Panc1 (cell line): ENCODE measurements around the gene PKD1. TPM values are rescaled to one million over a fixed set of nuclear protein-coding genes. Genes with fewer than 3 reads are reported as not detected.

Experiments
- ATAC-seq: fragments of 200-7000 bp; cut with Tn5 transposase; 2 replicates; pipeline ENCODE4 v1.9.1; 2020; ENCODE audit warnings: mild to moderate bottlenecking, moderate library complexity
- BruUV-seq: library from RNA; stranded (reverse); fragments of 400-500 nt; replicated peaks from 2 replicates; lab custom pipeline; 2021; lab: Mats Ljungman, UMichigan
- CTCF ChIA-PET: fragments of 300-600 bp; sonication (Branson Sonifier 250); formaldehyde crosslinking; loops from one replicate; lab custom pipeline; 2022; ENCODE audit warnings: antibody characterized with exemption; lab: Charles Lee
- POLR2A ChIA-PET: fragments of 300-600 bp; sonication (Branson Sonifier 250); formaldehyde crosslinking; loops from one replicate; lab custom pipeline; 2022; ENCODE audit warnings: antibody characterized with exemption; lab: Charles Lee
- DNase-seq: peaks from one replicate; pipeline ENCODE4 v3.0.0-alpha.2; 2010; ENCODE audit warnings: low read depth, low spot score
- H3K27ac ChIP-seq: 2 replicates; pipeline ENCODE4 v1.5.1; 2011; ENCODE audit warnings: mild to moderate bottlenecking, low read length, inconsistent platforms
- H3K27me3 ChIP-seq: fragments of 200-500 bp; sonication (Bioruptor generic); 2 replicates; pipeline ENCODE4 v1.6.0; 2014; ENCODE audit warnings: low read length, inconsistent platforms; ENCODE audit not compliant: control insufficient read depth, insufficient read depth
- H3K36me3 ChIP-seq: fragments of 200-500 bp; sonication (Bioruptor generic); 2 replicates; pipeline ENCODE4 v1.5.1; 2014; ENCODE audit warnings: inconsistent platforms, mild to moderate bottlenecking, low read length, moderate library complexity; ENCODE audit not compliant: control insufficient read depth, insufficient read depth
- H3K4me1 ChIP-seq: 2 replicates; pipeline ENCODE4 v1.5.1; 2011; ENCODE audit warnings: inconsistent platforms, mild to moderate bottlenecking, low read length, moderate library complexity; ENCODE audit not compliant: control insufficient read depth, insufficient read depth
- H3K4me3 ChIP-seq, 2 experiments: 2 replicates each; pipeline ENCODE4 v1.5.1; 2011 to 2012; ENCODE audit warnings: low read depth in 2 of 2, low read length in 2 of 2, mild to moderate bottlenecking in 2 of 2, inconsistent platforms in 1 of 2, moderate library complexity in 1 of 2
- H3K9me3 ChIP-seq: fragments of 200-500 bp; sonication (Bioruptor generic); 2 replicates; pipeline ENCODE4 v1.5.1; 2014; ENCODE audit warnings: low read depth, mild to moderate bottlenecking, inconsistent platforms, low read length, moderate library complexity; ENCODE audit not compliant: control insufficient read depth, insufficient read depth
- CTCF ChIP-seq: fragments of 450-650 bp; IDR thresholded peaks from 2 replicates; pipeline ENCODE4 v1.5.1; 2017; ENCODE audit warnings: mild to moderate bottlenecking
- POLR2AphosphoS5 ChIP-seq: IDR thresholded peaks from 2 replicates; pipeline ENCODE4 v1.6.1; 2012; ENCODE audit warnings: mild to moderate bottlenecking, low read depth, low read length, moderate library complexity
- REST ChIP-seq, 2 experiments: IDR thresholded peaks; 2 replicates each; pipeline ENCODE4 v1.6.1; 2011 to 2012; ENCODE audit warnings: low read depth in 2 of 2, control low read depth in 1 of 2, low read length in 1 of 2, mild to moderate bottlenecking in 1 of 2, moderate library complexity in 1 of 2; ENCODE audit not compliant: insufficient read depth in 1 of 2
- SIN3A ChIP-seq: IDR thresholded peaks from 2 replicates; pipeline ENCODE4 v1.6.1; 2012; ENCODE audit warnings: low read depth, mild to moderate bottlenecking, low read length, moderate library complexity, borderline replicate concordance; ENCODE audit not compliant: insufficient read depth
- TCF7L2 ChIP-seq: IDR thresholded peaks from 2 replicates; pipeline ENCODE4 v1.6.1; 2011; ENCODE audit warnings: mild to moderate bottlenecking, low read depth, low read length, inconsistent platforms
- in situ Hi-C: cut with HindIII; loops from 2 replicates; pipeline ENCODE4 v1.10.0; 2016; ENCODE audit warnings: low sequenced_read_pairs, low pct_unique_long_range_greater_than_20kb
- intact Hi-C: fragments of 100-400 bp; cut with micrococcal nuclease; formaldehyde crosslinking; loops from one replicate; pipeline ENCODE4 v1.10.0; 2022; ENCODE audit not compliant: unreplicated experiment
- total RNA-seq: library from RNA; stranded (reverse); gene quantifications from one replicate; pipeline ENCODE4 v1.2.1, GENCODE V29; 2021; ENCODE audit not compliant: unreplicated experiment

PKD1 gene
- total RNA-seq, 1 experiment from 2014 or later = 279 TPM

DNA sequence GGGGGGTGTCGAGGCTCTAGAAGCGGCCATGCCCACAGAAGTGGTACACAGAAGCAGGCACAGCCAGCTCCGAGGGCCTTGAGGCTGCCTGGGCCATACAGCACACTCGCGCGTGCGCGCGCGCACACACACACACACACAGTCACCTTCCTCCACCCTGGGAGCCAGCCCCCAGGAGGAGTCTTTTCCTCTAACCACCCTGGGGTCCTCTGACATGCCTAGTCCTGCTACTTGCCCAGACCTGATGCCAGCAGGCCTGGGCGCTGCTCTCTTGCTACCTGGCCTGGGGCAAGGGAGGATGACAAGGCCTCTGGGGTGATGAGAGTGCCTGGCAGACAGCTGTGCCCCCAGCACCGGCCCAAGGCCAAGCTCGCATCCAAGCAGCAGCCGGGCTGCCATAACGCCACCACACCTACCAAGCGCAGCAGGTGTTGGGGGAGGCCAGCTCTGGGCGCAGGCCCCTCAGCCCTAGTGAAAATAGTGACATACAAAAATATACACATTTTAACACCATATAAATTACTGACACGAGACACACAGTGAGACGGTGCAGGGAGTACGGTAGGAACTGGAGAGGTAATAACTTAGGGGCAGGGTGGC, 46.8 kb downstream of the PKD1 start:
- ATAC-seq (no peak), DNase-seq (no peak)
- no peak overlapping the region for H3K27ac ChIP-seq
- intact Hi-C loops = no loop called here
- no peak overlapping the region for H3K4me3 ChIP-seq
- in situ Hi-C loops = no loop called here
- no peaks in the 10 kb centered on the region for H3K27me3 ChIP-seq
- BruUV-seq = TSS peak; percentile 81
- no peaks in the 10 kb centered on the region for H3K9me3 ChIP-seq
- 0 out of 2 replicates have a peak, but pooled peaks cover 14% of the 10 kb centered on the region for H3K4me1 ChIP-seq
- TF ChIP-seq POLR2AphosphoS5 = no peak
- TF ChIP-seq CTCF = no peak
- no peak for TF ChIP-seq SIN3A
- TF ChIP-seq TCF7L2 = no peak
- TF ChIP-seq REST (IDR thresholded peaks at IDR 0.05; ENCODE audit: insufficient read depth in 1 of 2, low read depth in 2 of 2, low read length in 1 of 2) = no peak
- no peaks in the 10 kb centered on the region for H3K36me3 ChIP-seq
- ChIA-PET POLR2A (interaction anchor here (0.5 kb wide), 2 partner anchors 57 to 78 kb away, joined by 3 to 4 read pairs; no protein-coding TSS in a partner anchor), CTCF (no interaction called here)

DNA sequence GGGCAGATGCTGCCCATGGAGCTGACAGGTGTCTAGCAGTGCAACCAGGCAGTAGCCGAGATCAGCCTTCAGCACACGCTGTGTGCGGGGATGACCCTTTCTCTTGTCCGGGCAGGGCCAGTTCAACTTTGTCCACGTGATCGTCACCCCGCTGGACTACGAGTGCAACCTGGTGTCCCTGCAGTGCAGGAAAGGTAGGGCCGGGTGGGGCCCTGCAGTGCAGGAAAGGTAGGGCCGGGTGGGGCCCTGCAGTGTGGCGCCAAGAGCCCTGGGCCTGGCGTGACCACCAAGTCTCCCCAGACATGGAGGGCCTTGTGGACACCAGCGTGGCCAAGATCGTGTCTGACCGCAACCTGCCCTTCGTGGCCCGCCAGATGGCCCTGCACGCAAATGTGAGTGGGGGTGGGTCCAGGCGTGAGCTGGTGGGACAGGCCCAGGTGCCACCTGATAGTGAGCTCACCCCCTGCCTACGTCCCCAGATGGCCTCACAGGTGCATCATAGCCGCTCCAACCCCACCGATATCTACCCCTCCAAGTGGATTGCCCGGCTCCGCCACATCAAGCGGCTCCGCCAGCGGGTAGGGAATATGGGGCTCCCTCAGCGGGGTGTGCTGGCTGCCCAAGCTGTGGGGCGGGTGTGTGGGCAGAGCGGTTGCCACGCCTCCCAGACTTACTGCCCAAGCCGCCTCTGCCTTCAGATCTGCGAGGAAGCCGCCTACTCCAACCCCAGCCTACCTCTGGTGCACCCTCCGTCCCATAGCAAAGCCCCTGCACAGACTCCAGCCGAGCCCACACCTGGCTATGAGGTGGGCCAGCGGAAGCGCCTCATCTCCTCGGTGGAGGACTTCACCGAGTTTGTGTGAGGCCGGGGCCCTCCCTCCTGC, 47.7 kb downstream of the PKD1 start:
- DNase-seq (no peak), ATAC-seq (no peak)
- no peaks in the 10 kb centered on the region for H3K9me3 ChIP-seq
- no TSS peak for BruUV-seq
- intact Hi-C loops (no loop called here), in situ Hi-C loops (no loop called here)
- POLR2A ChIA-PET = interaction anchor here (0.5 kb wide), 1 partner anchor 77 kb away, joined by 4 read pairs; no protein-coding TSS in a partner anchor
- no peak for TF ChIP-seq CTCF
- no peak for TF ChIP-seq TCF7L2
- TF ChIP-seq REST (IDR thresholded peaks at IDR 0.05; ENCODE audit: insufficient read depth in 1 of 2, low read depth in 2 of 2, low read length in 1 of 2) = 0 out of 4 replicates have a peak, but pooled peaks of 1 of the 2 experiments have one; percentile 37
- TF ChIP-seq POLR2AphosphoS5 = peak; percentile 47
- TF ChIP-seq SIN3A = 0 out of 2 replicates have a peak, but pooled peaks have one; percentile 16
- CTCF ChIA-PET = no interaction called here
- H3K4me1 ChIP-seq = 0 out of 2 replicates have a peak, but pooled peaks cover 14% of the 10 kb centered on the region
- H3K4me3 ChIP-seq = no peak overlapping the region
- no peaks in the 10 kb centered on the region for H3K36me3 ChIP-seq
- no peak overlapping the region for H3K27ac ChIP-seq
- H3K27me3 ChIP-seq = no peaks in the 10 kb centered on the region
